ENCODE results near the gene NKX2-1.

The NKX2-1 gene

GRCh38 chr14:36529062-36529461, 9.0 kb upstream of the NKX2-1 start:
- no peak for TF ChIP-seq CTCF (conservative IDR thresholded peaks at IDR 0.05; ENCODE audit: low read length)
- no peak for TF ChIP-seq EZH2phosphoT487 (IDR thresholded peaks at IDR 0.05; ENCODE audit: borderline replicate concordance)
- H3K4me1 ChIP-seq (ENCODE audit: insufficient read depth, low read length, poor library complexity, severe bottlenecking), result no peaks in the 10 kb centered on the region

GRCh38 chr14:36525746-36526099, 5.7 kb upstream of the NKX2-1 start:
- H3K4me2 ChIP-seq (ENCODE audit: low read depth, low read length, poor library complexity, severe bottlenecking), result no peak overlapping the region
- H3K36me3 ChIP-seq (ENCODE audit: insufficient read depth, low read length), result no peaks in the 10 kb centered on the region
- no peaks in the 10 kb centered on the region for H4K20me1 ChIP-seq (ENCODE audit: insufficient read depth, low read length, poor library complexity, severe bottlenecking)
- TF ChIP-seq EZH2phosphoT487 (IDR thresholded peaks at IDR 0.05; ENCODE audit: borderline replicate concordance) (no peak), CTCF (conservative IDR thresholded peaks at IDR 0.05; ENCODE audit: low read length) (no peak)
- H3K9me2 ChIP-seq (replicated peaks; ENCODE audit: low read depth, low read length), result no peaks in the 10 kb centered on the region
- no peak overlapping the region for H3K9ac ChIP-seq (ENCODE audit: low read depth, low read length, poor library complexity, severe bottlenecking)
- H3K4me1 ChIP-seq (ENCODE audit: insufficient read depth, low read length, poor library complexity, severe bottlenecking), result no peaks in the 10 kb centered on the region
- no peaks in the 10 kb centered on the region for H3K9me3 ChIP-seq (ENCODE audit: insufficient read depth, low read depth, low read length)
- no peaks in the 10 kb centered on the region for H3F3A ChIP-seq (ENCODE audit: low read depth)
- no peak overlapping the region for H2AFZ ChIP-seq (ENCODE audit: low read length)
- no peaks in the 10 kb centered on the region for H3K27me3 ChIP-seq (ENCODE audit: insufficient read depth, low read length, poor library complexity, severe bottlenecking)
- no peaks in the 10 kb centered on the region for H3K79me2 ChIP-seq (ENCODE audit: insufficient read depth, low read length)
- no peak overlapping the region for H3K4me3 ChIP-seq (ENCODE audit: low read length, poor library complexity, severe bottlenecking)

More at GRCh38 chr14:36529062-36529461, 9.0 kb upstream of the NKX2-1 start:
- Histone ChIP-seq H3K4me3 (ENCODE audit: low read length, poor library complexity, severe bottlenecking) (no peak overlapping the region), H3F3A (ENCODE audit: low read depth) (no peaks in the 10 kb centered on the region), H4K20me1 (ENCODE audit: insufficient read depth, low read length, poor library complexity, severe bottlenecking) (no peaks in the 10 kb centered on the region), H3K9me3 (ENCODE audit: insufficient read depth, low read depth, low read length) (no peaks in the 10 kb centered on the region), H3K27me3 (ENCODE audit: insufficient read depth, low read length, poor library complexity, severe bottlenecking) (no peaks in the 10 kb centered on the region), H3K4me2 (ENCODE audit: low read depth, low read length, poor library complexity, severe bottlenecking) (no peak overlapping the region), H2AFZ (ENCODE audit: low read length) (peak overlapping the region; percentile 12; the same call in 1 of the 2 replicates), H3K79me2 (ENCODE audit: insufficient read depth, low read length) (no peaks in the 10 kb centered on the region), H3K9ac (ENCODE audit: low read depth, low read length, poor library complexity, severe bottlenecking) (no peak overlapping the region), H3K36me3 (ENCODE audit: insufficient read depth, low read length) (no peaks in the 10 kb centered on the region), H3K9me2 (replicated peaks; ENCODE audit: low read depth, low read length) (no peaks in the 10 kb centered on the region)

- Histone ChIP-seq H3K9ac (ENCODE audit: low read depth, low read length, poor library complexity, severe bottlenecking) (no peak overlapping the region), H3K9me3 (ENCODE audit: insufficient read depth, low read depth, low read length) (no peaks in the 10 kb centered on the region), H3K27me3 (ENCODE audit: insufficient read depth, low read length, poor library complexity, severe bottlenecking) (no peaks in the 10 kb centered on the region), H3K9me2 (replicated peaks; ENCODE audit: low read depth, low read length) (no peaks in the 10 kb centered on the region), H4K20me1 (ENCODE audit: insufficient read depth, low read length, poor library complexity, severe bottlenecking) (no peaks in the 10 kb centered on the region), H3K79me2 (ENCODE audit: insufficient read depth, low read length) (no peaks in the 10 kb centered on the region), H3K36me3 (ENCODE audit: insufficient read depth, low read length) (no peaks in the 10 kb centered on the region), H3K4me3 (ENCODE audit: low read length, poor library complexity, severe bottlenecking) (no peak overlapping the region), H3K4me1 (ENCODE audit: insufficient read depth, low read length, poor library complexity, severe bottlenecking) (no peaks in the 10 kb centered on the region), H3K4me2 (ENCODE audit: low read depth, low read length, poor library complexity, severe bottlenecking) (no peak overlapping the region), H3F3A (ENCODE audit: low read depth) (no peaks in the 10 kb centered on the region), H2AFZ (ENCODE audit: low read length) (no peak overlapping the region)
- TF ChIP-seq CTCF (conservative IDR thresholded peaks at IDR 0.05; ENCODE audit: low read length) (no peak), EZH2phosphoT487 (IDR thresholded peaks at IDR 0.05; ENCODE audit: borderline replicate concordance) (no peak)
Measured at GRCh38 chr14:36524874-36525745, 5.1 kb upstream of the NKX2-1 start.

All from Loucy (cell line).